ENCODE data around the gene CTBS.

DNA sequence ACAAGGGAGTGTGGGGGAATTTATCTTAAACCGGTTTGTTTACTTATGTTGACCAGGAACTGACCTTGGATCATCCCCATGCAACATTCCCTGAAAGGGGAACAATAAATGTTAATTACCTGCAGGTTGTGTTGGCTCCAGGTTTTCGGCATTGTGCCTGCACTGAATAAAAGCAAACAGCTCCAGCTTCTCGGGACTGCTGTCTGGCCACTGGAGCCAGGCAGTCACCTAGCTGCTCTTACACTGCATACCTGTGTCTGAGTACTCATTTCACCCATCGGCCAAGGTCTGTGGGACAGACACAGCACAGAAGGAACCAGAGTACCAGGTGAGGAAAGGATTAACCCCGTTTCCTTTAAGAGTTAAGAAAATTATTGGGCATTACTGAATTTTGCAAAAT lies 32.7 kb upstream of the CTBS start:
- TF ChIP-seq CTCF (IDR thresholded peaks at IDR 0.05) (no peak), POLR2AphosphoS5 (IDR thresholded peaks at IDR 0.05) (no peak)

Data from gastroesophageal sphincter (tissue), 3 donors.